HG03442 (cell line): Measurements from ENCODE around the gene PKHD1.
"Not testable (repeated sequence)": the region's sequence is repeated elsewhere in the genome, so short reads cannot be mapped to it uniquely, and the experiment has no call there.

Experiments used
- ATAC-seq: cut with Tn5 transposase; IDR thresholded peaks from one replicate; pipeline ENCODE4 v1.9.1; 2021; ENCODE audit warnings: mild to moderate bottlenecking, moderate library complexity; ENCODE audit not compliant: unreplicated experiment

The PKHD1 gene

DNA sequence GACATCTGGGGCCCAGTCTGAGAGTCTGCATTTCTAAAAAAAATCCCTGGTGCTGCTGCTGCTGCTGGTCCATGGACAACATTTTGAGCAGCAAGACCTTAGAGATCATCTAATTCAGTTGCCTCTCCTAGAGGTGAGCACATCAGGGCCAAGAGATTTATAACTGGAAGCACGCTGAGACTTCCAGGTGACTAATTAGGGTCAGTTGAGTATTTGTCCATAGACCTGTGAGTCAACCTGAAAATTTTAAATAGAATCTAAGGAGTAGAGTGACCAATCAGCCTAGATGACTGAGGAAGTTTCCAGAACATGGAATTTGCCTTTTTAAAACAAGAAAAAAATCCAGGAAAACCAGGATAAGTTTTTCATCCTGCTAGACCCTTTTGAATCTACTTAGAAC, 221.4 kb downstream of the PKHD1 start:
- no peak for ATAC-seq

DNA sequence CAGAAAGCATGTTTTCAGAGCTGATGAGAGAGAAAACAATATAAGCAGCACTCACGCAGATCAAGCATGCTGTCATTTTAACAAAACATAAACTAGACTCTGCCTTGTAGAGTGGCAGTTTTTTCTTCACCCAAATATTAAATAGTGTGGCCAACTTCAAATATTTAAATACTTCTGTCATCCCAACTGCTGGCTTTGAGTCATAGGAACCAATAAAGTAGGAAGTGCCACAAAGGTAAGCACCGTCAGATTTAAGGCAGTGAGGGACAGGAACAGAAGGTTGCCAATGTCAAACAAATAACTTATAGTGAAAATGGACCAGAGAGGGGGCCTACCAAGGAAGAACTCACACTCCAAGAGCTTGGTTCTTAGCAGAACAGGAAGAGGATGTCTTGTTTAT, 222.2 kb downstream of the PKHD1 start:
- no peak for ATAC-seq

DNA sequence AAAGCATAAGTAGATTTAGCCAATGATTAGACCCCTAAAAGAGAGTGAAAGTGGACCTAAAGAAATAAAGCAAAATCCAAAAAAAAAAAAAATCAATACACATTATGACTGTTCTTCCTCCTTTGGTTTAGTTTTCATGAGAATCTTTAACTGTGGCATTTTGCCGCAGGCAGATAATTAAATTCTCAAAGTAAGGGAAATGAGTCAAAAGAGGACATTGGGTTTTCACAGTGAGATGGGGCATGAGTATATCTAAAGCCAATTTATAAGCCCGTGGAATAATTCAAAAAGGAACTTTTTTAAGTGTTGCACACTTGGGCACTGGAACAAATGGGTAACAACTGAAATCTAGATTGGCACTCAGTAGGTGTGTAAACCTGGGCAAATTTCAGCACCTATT, 230.3 kb downstream of the PKHD1 start:
- ATAC-seq: no peak

- no peak for ATAC-seq
Observed at GRCh38 chr6:51856508-51856907, 230.9 kb downstream of the PKHD1 start.

- peak; percentile 77 for ATAC-seq
Observed at GRCh38 chr6:51855310-51856082, 231.9 kb downstream of the PKHD1 start.

- no peak for ATAC-seq
Observed at GRCh38 chr6:51854876-51855275, 232.5 kb downstream of the PKHD1 start.

DNA sequence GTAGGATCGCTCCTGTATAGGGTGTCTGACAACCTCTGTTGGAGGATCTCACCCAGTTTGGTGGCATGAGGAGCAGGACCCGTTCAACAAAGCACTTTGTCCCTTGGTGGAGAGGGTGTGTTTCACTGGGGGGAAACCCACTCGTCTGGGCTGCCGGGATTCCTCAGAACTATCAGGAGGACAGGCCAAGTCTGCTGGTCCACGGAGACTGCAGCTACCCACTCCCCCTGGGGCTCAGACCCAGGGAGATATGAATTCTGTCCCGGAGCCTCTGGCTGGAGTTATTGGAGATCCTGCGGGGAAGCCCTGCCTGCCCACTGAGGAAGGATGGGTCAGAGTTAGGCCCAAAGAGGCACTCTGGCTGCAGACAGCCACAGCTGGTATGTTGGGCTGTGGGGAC, 233.1 kb downstream of the PKHD1 start:
- no peak for ATAC-seq

- not testable (repeated sequence) for ATAC-seq
Observed at GRCh38 chr6:51853109-51853508, 234.3 kb downstream of the PKHD1 start.

DNA sequence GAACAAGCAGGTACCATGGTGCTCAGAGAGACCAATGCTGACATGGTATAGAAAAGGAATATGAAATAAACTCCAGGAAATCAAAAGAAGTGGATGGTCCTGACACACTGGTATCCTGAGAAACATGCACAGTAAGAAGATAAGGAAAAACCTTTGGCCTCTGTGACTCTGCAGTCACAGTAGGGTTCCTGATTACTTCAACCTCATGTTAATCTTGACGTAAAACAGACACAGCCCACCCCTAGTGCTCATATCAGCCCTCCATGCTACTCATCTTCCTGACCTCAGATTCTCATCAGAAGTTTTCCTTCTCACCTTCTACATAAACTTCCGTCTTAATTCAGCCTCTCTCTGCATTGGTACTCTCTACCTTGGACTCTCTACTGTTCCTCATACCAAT, 240.9 kb downstream of the PKHD1 start:
- ATAC-seq: no peak

DNA sequence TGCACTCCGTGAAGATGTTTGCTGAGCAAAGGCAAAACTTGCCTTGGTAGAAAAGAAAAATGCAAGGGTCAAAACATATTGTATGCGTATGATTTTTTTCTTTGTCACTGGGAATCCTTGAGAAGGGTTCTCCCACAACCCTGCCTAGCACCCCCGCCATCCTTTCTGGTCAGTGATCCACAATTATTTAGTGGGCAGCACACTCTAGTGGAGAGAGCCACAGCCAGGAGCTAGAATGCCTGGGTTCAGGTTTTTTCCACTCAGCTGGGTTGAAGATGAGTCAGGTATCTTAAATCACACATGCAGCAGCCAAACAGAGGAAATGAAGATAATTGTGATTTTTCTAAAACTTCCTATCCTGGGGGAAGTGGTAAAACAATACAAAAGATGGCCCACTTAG, 243.1 kb downstream of the PKHD1 start:
- no peak for ATAC-seq

GRCh38 chr6:51843456-51844056, 243.9 kb downstream of the PKHD1 start:
- ATAC-seq: no peak

GRCh38 chr6:51842804-51843378, 244.5 kb downstream of the PKHD1 start:
- ATAC-seq: no peak

GRCh38 chr6:51842061-51842803, 245.2 kb downstream of the PKHD1 start:
- ATAC-seq: no peak

GRCh38 chr6:51841626-51842025, 245.8 kb downstream of the PKHD1 start:
- ATAC-seq: no peak

- no peak for ATAC-seq
Observed at GRCh38 chr6:51839726-51840374, 247.6 kb downstream of the PKHD1 start.

DNA sequence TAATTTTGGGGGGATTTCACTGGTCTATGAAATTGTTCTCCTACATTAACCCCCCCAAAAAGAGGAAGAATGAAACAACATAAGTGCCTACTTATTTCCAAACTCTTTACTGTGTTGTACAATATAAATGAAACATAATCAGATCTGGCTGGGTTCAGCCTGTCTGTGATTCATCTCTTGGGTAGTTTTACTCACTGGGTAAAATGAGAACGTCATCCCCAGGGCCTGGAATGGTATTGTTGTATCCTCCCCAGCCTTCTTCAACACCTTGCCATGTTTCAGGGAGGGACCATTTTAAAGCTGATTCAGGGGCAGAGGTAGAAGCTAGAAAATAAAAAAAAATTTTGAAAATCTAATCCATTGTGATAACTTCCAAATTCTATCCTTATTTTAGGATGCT, 256.7 kb downstream of the PKHD1 start:
- ATAC-seq: no peak

GRCh38 chr6:51827580-51827979, 259.8 kb downstream of the PKHD1 start:
- no peak for ATAC-seq

DNA sequence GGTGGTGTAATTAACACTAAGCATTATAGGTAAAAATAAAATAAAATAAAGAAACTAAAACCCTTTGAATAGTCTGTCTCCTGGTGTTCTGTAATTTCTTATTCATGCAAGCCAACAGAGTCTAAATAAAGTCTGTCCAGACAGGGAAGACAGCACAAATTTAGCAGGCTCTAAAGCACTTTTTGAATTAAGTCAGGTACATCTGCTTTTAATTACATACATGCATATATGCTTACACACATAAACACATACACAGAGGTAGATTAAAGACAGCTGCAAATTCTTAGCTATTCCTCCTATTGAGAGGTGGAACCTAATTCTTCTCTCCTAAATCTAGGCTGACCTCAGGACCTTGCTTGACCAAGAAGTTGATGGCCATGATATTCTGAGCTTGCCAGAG, 262.5 kb downstream of the PKHD1 start:
- no peak for ATAC-seq

DNA sequence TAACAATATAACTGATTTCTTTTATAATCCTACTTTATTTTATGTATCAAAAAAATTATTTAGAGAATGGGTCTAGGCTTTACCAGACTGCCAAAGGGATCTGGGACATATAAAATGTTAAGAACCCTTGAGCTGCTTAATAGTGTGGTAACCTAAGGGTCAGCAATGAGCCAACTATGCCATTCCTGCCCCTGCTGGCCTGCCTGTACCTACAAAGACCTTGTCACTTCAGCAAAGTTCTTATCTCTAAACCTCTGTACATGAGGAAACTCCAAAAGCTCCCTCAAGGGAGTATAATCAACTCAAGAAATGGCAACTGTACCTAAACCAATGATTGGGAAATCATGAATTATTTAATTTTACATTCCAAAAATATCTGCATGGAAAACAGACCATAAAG, 266.9 kb downstream of the PKHD1 start:
- no peak for ATAC-seq

- no peak for ATAC-seq
Observed at GRCh38 chr6:51818520-51819022, 268.8 kb downstream of the PKHD1 start.

GRCh38 chr6:51817832-51818231, 269.6 kb downstream of the PKHD1 start:
- no peak for ATAC-seq
